IMR-90 (cell line): ENCODE data around the gene GRIN2A.

ENCODE experiments used
- MAFK ChIP-seq: IDR thresholded peaks from 2 replicates; pipeline ENCODE4 v1.6.1; 2012; ENCODE audit warnings: low read depth, low read length, improper control_type of control experiment
- MAZ ChIP-seq: IDR thresholded peaks from 2 replicates; pipeline ENCODE4 v1.6.1; 2012; ENCODE audit warnings: low read depth, mild to moderate bottlenecking, low read length, improper control_type of control experiment, moderate library complexity, borderline replicate concordance
- POLR2A ChIP-seq: IDR thresholded peaks from 2 replicates; pipeline ENCODE4 v1.6.1; 2012; ENCODE audit warnings: mild to moderate bottlenecking, low read depth, low read length
- RCOR1 ChIP-seq: IDR thresholded peaks from 2 replicates; pipeline ENCODE4 v1.6.1; 2012; ENCODE audit warnings: mild to moderate bottlenecking, low read length, improper control_type of control experiment; ENCODE audit not compliant: insufficient replicate concordance
- RFX5 ChIP-seq: IDR thresholded peaks from 2 replicates; pipeline ENCODE4 v1.8.0; 2012; ENCODE audit warnings: low read depth, mild to moderate bottlenecking, low read length, moderate library complexity
- TF ChIP-seq, protein P1 (sequence below): conservative IDR thresholded peaks from 2 replicates; pipeline ENCODE4 v1.5.1; 2012; ENCODE audit warnings: mild to moderate bottlenecking, low read depth, low read length, improper control_type of control experiment

DNA sequence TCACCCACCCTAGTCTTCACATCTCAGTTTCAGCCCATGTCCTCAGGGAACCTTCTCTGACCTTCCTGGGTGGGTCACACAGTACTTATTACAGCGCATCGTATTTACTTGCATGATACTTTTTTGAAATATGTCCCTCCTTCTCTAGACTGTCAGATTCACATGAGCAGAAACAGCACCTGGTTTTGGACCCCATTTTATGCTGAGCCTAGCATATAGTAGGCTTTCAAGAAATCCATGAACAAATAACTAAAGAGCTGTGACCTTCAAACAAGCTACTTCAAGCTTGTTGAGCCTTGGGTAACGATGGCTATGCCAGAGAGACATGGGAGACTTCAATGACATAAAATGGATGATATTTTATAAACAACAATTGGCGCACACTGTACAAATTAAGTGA is 150.3 kb downstream of the GRIN2A start:
- TF ChIP-seq POLR2A (no peak), RCOR1 (no peak), MAZ (no peak), RFX5 (no peak), MAFK (no peak; the same call in 1 of the 2 replicates)
- TF ChIP-seq, protein P1, sequence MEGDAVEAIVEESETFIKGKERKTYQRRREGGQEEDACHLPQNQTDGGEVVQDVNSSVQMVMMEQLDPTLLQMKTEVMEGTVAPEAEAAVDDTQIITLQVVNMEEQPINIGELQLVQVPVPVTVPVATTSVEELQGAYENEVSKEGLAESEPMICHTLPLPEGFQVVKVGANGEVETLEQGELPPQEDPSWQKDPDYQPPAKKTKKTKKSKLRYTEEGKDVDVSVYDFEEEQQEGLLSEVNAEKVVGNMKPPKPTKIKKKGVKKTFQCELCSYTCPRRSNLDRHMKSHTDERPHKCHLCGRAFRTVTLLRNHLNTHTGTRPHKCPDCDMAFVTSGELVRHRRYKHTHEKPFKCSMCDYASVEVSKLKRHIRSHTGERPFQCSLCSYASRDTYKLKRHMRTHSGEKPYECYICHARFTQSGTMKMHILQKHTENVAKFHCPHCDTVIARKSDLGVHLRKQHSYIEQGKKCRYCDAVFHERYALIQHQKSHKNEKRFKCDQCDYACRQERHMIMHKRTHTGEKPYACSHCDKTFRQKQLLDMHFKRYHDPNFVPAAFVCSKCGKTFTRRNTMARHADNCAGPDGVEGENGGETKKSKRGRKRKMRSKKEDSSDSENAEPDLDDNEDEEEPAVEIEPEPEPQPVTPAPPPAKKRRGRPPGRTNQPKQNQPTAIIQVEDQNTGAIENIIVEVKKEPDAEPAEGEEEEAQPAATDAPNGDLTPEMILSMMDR, result no peak
